ENCODE results near the gene CACNA1F. TPM values are rescaled to one million over a fixed set of nuclear protein-coding genes. Genes with fewer than 3 reads are reported as not detected.

Gene CACNA1F
- total RNA-seq, 2 donors from 2014 or later: 1.0 TPM

DNA sequence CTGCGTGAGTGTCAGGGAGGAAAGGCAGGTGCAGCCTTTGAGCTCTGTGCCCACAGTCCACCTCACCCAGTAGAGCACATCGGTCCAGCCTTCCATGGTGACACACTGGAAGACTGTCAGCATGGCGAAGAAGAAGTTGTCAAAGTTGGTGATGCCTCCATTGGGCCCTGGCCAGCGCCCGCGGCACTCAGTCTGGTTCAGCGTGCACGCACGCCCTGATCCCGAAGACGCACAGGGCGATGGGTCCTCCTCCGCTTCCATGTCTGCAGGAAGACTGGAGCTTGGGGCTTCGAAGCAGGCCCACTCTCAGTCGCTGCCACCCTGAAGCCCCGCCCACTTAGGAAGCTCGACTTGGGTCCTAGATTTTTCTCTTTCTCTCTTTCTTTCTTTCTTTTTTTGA is 5.0 kb downstream of the CACNA1F start:
- Histone ChIP-seq H3K27me3 (no peaks in the 10 kb centered on the region), H3K27ac (no peak overlapping the region), H3K36me3 (no peaks in the 10 kb centered on the region), H3K9ac (ENCODE audit: low read depth in 2 of 2, low read length in 2 of 2) (no peak overlapping the region), H3K4me3 (no peak overlapping the region), H3K9me3 (no peaks in the 10 kb centered on the region), H3K4me1 (no peaks in the 10 kb centered on the region)
- no peak for DNase-seq
- TF ChIP-seq, protein P1, sequence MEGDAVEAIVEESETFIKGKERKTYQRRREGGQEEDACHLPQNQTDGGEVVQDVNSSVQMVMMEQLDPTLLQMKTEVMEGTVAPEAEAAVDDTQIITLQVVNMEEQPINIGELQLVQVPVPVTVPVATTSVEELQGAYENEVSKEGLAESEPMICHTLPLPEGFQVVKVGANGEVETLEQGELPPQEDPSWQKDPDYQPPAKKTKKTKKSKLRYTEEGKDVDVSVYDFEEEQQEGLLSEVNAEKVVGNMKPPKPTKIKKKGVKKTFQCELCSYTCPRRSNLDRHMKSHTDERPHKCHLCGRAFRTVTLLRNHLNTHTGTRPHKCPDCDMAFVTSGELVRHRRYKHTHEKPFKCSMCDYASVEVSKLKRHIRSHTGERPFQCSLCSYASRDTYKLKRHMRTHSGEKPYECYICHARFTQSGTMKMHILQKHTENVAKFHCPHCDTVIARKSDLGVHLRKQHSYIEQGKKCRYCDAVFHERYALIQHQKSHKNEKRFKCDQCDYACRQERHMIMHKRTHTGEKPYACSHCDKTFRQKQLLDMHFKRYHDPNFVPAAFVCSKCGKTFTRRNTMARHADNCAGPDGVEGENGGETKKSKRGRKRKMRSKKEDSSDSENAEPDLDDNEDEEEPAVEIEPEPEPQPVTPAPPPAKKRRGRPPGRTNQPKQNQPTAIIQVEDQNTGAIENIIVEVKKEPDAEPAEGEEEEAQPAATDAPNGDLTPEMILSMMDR (IDR thresholded peaks at IDR 0.05): no peak
- intact Hi-C loops (cut with DNase I): no loop called here

DNA sequence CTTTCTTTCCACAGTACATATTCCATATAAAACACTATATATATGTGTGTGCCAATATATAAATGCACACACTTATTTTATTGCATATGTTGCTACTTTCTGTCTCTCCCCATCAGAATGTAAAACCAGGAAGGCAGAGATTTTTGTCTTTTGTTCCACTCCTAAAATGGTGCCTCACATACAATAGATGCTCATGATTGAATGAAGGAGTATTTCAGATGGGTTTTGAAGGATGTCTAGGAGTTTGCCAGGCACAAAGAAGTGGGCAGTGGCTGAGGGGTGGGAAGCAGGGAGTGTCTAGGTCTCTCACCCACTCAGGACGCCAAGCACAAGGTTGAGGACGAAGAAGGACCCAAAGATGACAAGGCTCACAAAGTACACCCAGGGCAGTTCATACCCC is 5.4 kb downstream of the CACNA1F start:
- intact Hi-C loops (cut with DNase I): no loop called here
- H3K9me3 ChIP-seq: no peaks in the 10 kb centered on the region
- no peak for DNase-seq
- no peak overlapping the region for H3K9ac ChIP-seq (ENCODE audit: low read depth in 2 of 2, low read length in 2 of 2)
- TF ChIP-seq, protein P1 (IDR thresholded peaks at IDR 0.05): no peak
- no peaks in the 10 kb centered on the region for H3K27me3 ChIP-seq
- no peaks in the 10 kb centered on the region for H3K36me3 ChIP-seq
- H3K4me1 ChIP-seq: no peaks in the 10 kb centered on the region
- H3K27ac ChIP-seq: no peak overlapping the region
- no peak overlapping the region for H3K4me3 ChIP-seq

DNA sequence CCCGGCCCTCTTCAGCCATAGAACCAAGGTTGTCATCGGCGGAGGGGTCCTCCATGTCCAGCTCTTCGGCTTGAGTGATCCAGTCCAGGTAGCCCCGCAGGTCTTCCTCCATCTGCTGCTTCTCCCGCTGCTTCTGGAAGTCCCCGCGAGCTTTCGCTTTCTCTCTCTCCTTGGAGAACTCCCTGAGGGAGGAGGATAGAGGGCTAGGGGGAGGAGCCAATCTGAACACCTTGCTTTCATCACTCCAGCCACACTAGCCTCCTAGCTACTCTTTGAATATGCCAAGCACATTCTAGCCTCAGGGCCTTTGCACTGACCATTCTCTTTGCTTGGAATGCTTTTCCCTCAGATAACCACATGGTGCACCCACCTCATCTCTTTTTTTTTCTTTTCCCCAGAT is 6.2 kb downstream of the CACNA1F start:
- Histone ChIP-seq H3K27ac (no peak overlapping the region), H3K9ac (ENCODE audit: low read depth in 2 of 2, low read length in 2 of 2) (no peak overlapping the region), H3K4me1 (no peaks in the 10 kb centered on the region), H3K27me3 (no peaks in the 10 kb centered on the region), H3K9me3 (no peaks in the 10 kb centered on the region), H3K4me3 (no peak overlapping the region), H3K36me3 (no peaks in the 10 kb centered on the region)
- TF ChIP-seq, protein P1 (IDR thresholded peaks at IDR 0.05): no peak
- DNase-seq: no peak
- intact Hi-C loops (cut with DNase I): no loop called here

DNA sequence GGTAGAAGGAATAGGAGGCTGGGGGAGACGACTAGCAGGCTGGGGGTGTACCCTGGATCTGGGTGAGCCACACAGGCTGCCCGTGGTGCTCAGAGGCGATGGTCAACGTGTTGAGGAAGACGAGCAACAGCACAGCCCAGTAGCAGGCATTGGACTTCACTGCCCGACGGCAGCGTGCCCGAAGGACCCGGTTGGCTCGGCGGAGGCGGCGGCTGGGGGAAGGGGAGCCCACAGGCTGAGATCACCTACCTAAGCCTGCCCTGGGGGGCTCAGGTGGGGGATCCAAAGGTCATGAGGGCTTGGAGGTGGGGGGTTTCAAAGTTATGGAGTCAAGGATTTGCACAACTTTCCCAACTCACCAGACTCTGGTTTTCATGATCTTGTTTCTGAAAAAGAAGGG is 7.3 kb downstream of the CACNA1F start:
- intact Hi-C loops (cut with DNase I): no loop called here
- no peaks in the 10 kb centered on the region for H3K27me3 ChIP-seq
- no peak overlapping the region for H3K9ac ChIP-seq (ENCODE audit: low read depth in 2 of 2, low read length in 2 of 2)
- TF ChIP-seq, protein P1 (IDR thresholded peaks at IDR 0.05): no peak
- no peaks in the 10 kb centered on the region for H3K4me1 ChIP-seq
- no peaks in the 10 kb centered on the region for H3K36me3 ChIP-seq
- no peak overlapping the region for H3K4me3 ChIP-seq
- no peaks in the 10 kb centered on the region for H3K9me3 ChIP-seq
- no peak overlapping the region for H3K27ac ChIP-seq
- no peak for DNase-seq

DNA sequence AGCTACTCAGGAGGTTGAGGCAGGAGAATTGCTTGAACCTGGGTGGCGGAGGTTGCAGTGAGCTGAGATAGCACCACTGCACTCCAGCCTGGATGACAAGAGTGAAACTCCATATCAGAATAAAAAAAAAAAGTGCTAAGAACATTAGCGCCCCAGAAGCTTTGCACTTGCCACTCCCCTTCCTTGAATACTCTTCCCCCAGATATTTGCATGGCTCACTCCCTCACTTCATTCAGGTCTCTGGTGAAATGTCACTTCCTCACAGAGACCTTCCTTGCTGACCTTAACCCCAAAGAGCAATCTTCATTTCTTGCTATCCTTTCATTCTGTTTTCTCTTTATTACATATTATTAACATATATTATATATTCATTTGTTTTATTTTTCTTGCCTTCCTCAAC is 11.3 kb downstream of the CACNA1F start:
- Histone ChIP-seq H3K9me3 (no peaks in the 10 kb centered on the region), H3K9ac (ENCODE audit: low read depth in 2 of 2, low read length in 2 of 2) (no peak overlapping the region), H3K27ac (no peak overlapping the region), H3K4me1 (no peaks in the 10 kb centered on the region), H3K4me3 (no peak overlapping the region), H3K36me3 (no peaks in the 10 kb centered on the region), H3K27me3 (no peaks in the 10 kb centered on the region)
- no peak for DNase-seq
- intact Hi-C loops (cut with DNase I): no loop called here
- TF ChIP-seq, protein P1 (IDR thresholded peaks at IDR 0.05): no peak

- Histone ChIP-seq H3K36me3 (no peaks in the 10 kb centered on the region), H3K9ac (ENCODE audit: low read depth in 2 of 2, low read length in 2 of 2) (no peak overlapping the region), H3K4me3 (no peak overlapping the region), H3K4me1 (no peaks in the 10 kb centered on the region), H3K27ac (no peak overlapping the region), H3K9me3 (no peaks in the 10 kb centered on the region), H3K27me3 (no peaks in the 10 kb centered on the region)
- no peak for DNase-seq
- intact Hi-C loops (cut with DNase I): no loop called here
- TF ChIP-seq, protein P1 (IDR thresholded peaks at IDR 0.05): no peak
Measured at GRCh38 chrX:49220100-49220499, 13.0 kb downstream of the CACNA1F start.

Measured in colonic mucosa (tissue), 4 donors.